ENCODE data around the gene PLXNA4.

GRCh38 chr7:132414857-132415256, 161.4 kb downstream of the PLXNA4 start:
- TF ChIP-seq CTCF (IDR thresholded peaks at IDR 0.05) (no peak), POLR2A (IDR thresholded peaks at IDR 0.05) (no peak), POLR2AphosphoS5 (IDR thresholded peaks at IDR 0.05; ENCODE audit: insufficient read depth in 1 of 2, low read depth in 1 of 2) (no peak)

All from vagina (tissue), 2 donors.